ENCODE data around the gene PCDHGA2. TPM values are rescaled to one million over a fixed set of nuclear protein-coding genes. Genes with fewer than 3 reads are reported as not detected.
"Not testable (repeated sequence)": the region's sequence is repeated elsewhere in the genome, so short reads cannot be mapped to it uniquely, and the experiment has no call there.

The PCDHGA2 gene
- total RNA-seq: not detected

- ATAC-seq (no peak), DNase-seq (ENCODE audit: low spot score) (no peak)
- Mint-ChIP-seq H3K27me3 (peaks cover 59 to 87% of the 10 kb centered on the region in 2 donors), H3K4me3 (no peak within 1 kb of the TSS), H3K4me1 (ENCODE audit: low read depth in 2 of 2) (peaks cover 0 to 2% of the 10 kb centered on the region in 2 donors), H3K36me3 (peaks cover 29% of the 10 kb centered on the region), H3K27ac (no peak within 1 kb of the TSS), H3K9me3 (peaks cover 27% of the 10 kb centered on the region)
Measured at GRCh38 chr5:141338538-141339306, at the start of gene PCDHGA2. PCDHGA2 (plus strand) TSS chr5:141338760.

GRCh38 chr5:141298376-141298775, 40.2 kb upstream of the PCDHGA2 start:
- Mint-ChIP-seq H3K27ac (no peak overlapping the region), H3K4me3 (no peak overlapping the region), H3K9me3 (peaks cover 19% of the 10 kb centered on the region), H3K4me1 (ENCODE audit: low read depth in 2 of 2) (peaks cover 0 to 4% of the 10 kb centered on the region in 2 donors), H3K27me3 (no peaks in the 10 kb centered on the region), H3K36me3 (peaks cover 44% of the 10 kb centered on the region)
- no peak for ATAC-seq
- no peak for DNase-seq (ENCODE audit: low spot score)

GRCh38 chr5:141303756-141304155, 34.8 kb upstream of the PCDHGA2 start, which contains the start of gene SLC25A2:
SLC25A2 (minus strand) TSS chr5:141304049; CDS start chr5:141303865, 184 bp downstream.
- ATAC-seq: no peak
- no peaks in the 10 kb centered on the region for H3K27me3 Mint-ChIP-seq
- no peak within 1 kb of the TSS for H3K27ac Mint-ChIP-seq
- H3K4me3 Mint-ChIP-seq: no peak within 1 kb of the TSS
- H3K4me1 Mint-ChIP-seq (ENCODE audit: low read depth in 2 of 2): peaks cover 0 to 4% of the 10 kb centered on the region in 2 donors
- H3K36me3 Mint-ChIP-seq: peaks cover 23% of the 10 kb centered on the region
- DNase-seq (ENCODE audit: low spot score): no peak
- H3K9me3 Mint-ChIP-seq: peaks cover 12% of the 10 kb centered on the region

GRCh38 chr5:141306630-141307029, 31.9 kb upstream of the PCDHGA2 start:
- no peaks in the 10 kb centered on the region for H3K27me3 Mint-ChIP-seq
- peaks cover 0 to 14% of the 10 kb centered on the region in 2 donors for H3K4me1 Mint-ChIP-seq (ENCODE audit: low read depth in 2 of 2)
- no peak for ATAC-seq
- DNase-seq (ENCODE audit: low spot score): no peak
- H3K4me3 Mint-ChIP-seq: no peak overlapping the region
- no peak overlapping the region for H3K27ac Mint-ChIP-seq
- peaks cover 29% of the 10 kb centered on the region for H3K36me3 Mint-ChIP-seq
- peaks cover 17% of the 10 kb centered on the region for H3K9me3 Mint-ChIP-seq

- DNase-seq (ENCODE audit: low spot score): no peak
- Mint-ChIP-seq H3K36me3 (peaks cover 54% of the 10 kb centered on the region), H3K27ac (no peak overlapping the region), H3K27me3 (no peaks in the 10 kb centered on the region), H3K4me1 (ENCODE audit: low read depth in 2 of 2) (peaks cover 7 to 34% of the 10 kb centered on the region in 2 donors), H3K9me3 (peaks cover 38% of the 10 kb centered on the region), H3K4me3 (no peak overlapping the region)
- no peak for ATAC-seq
Measured at GRCh38 chr5:141313711-141314110, 24.8 kb upstream of the PCDHGA2 start.

GRCh38 chr5:141316963-141317362, 21.6 kb upstream of the PCDHGA2 start:
- not testable (repeated sequence) for H3K27me3 Mint-ChIP-seq; ATAC-seq; H3K4me3 Mint-ChIP-seq; H3K27ac Mint-ChIP-seq; DNase-seq (ENCODE audit: low spot score)
- H3K4me1 Mint-ChIP-seq (ENCODE audit: low read depth in 2 of 2): peaks cover 35 to 45% of the 10 kb centered on the region in 2 donors
- H3K9me3 Mint-ChIP-seq: peaks cover 38% of the 10 kb centered on the region
- H3K36me3 Mint-ChIP-seq: peaks cover 64% of the 10 kb centered on the region

GRCh38 chr5:141319202-141319601, 19.4 kb upstream of the PCDHGA2 start:
- peaks cover 35 to 45% of the 10 kb centered on the region in 2 donors for H3K4me1 Mint-ChIP-seq (ENCODE audit: low read depth in 2 of 2)
- no peaks in the 10 kb centered on the region for H3K27me3 Mint-ChIP-seq
- no peak for DNase-seq (ENCODE audit: low spot score)
- H3K36me3 Mint-ChIP-seq: peaks cover 57% of the 10 kb centered on the region
- ATAC-seq: no peak
- H3K27ac Mint-ChIP-seq: peak overlapping the region; percentile 99 to 100
- peaks cover 33% of the 10 kb centered on the region for H3K9me3 Mint-ChIP-seq
- H3K4me3 Mint-ChIP-seq: peak overlapping the region; percentile 97

- H3K4me3 Mint-ChIP-seq: peak overlapping the region; percentile 97
- ATAC-seq: no peak
- H3K36me3 Mint-ChIP-seq: peaks cover 52% of the 10 kb centered on the region
- peaks cover 2 to 4% of the 10 kb centered on the region in 2 donors for H3K27me3 Mint-ChIP-seq
- H3K4me1 Mint-ChIP-seq (ENCODE audit: low read depth in 2 of 2): peaks cover 35 to 43% of the 10 kb centered on the region in 2 donors
- peaks cover 30% of the 10 kb centered on the region for H3K9me3 Mint-ChIP-seq
- no peak for DNase-seq (ENCODE audit: low spot score)
- H3K27ac Mint-ChIP-seq: peak overlapping the region; percentile 99 to 100
Measured at GRCh38 chr5:141319699-141320098, 18.9 kb upstream of the PCDHGA2 start.

- Mint-ChIP-seq H3K27me3 (peaks cover 2 to 7% of the 10 kb centered on the region in 2 donors), H3K9me3 (peaks cover 22% of the 10 kb centered on the region), H3K4me3 (peak within 1 kb of the TSS; percentile 97), H3K36me3 (peaks cover 44% of the 10 kb centered on the region), H3K4me1 (ENCODE audit: low read depth in 2 of 2) (peaks cover 35 to 36% of the 10 kb centered on the region in 2 donors), H3K27ac (peak within 1 kb of the TSS; percentile 99 to 100)
- ATAC-seq: peak; percentile 97 to 98
- peak; percentile 95 for DNase-seq (ENCODE audit: low spot score)
Measured at GRCh38 chr5:141320225-141321169, 18.1 kb upstream of the PCDHGA2 start, which contains the start of gene TAF7. TAF7 (minus strand) TSS chr5:141320784; CDS start chr5:141320044, 740 bp downstream.

GRCh38 chr5:141322261-141322660, 16.3 kb upstream of the PCDHGA2 start:
- H3K4me1 Mint-ChIP-seq (ENCODE audit: low read depth in 2 of 2): peaks cover 37 to 40% of the 10 kb centered on the region in 2 donors
- peak overlapping the region; percentile 99 to 100 for H3K27ac Mint-ChIP-seq
- ATAC-seq (no peak), DNase-seq (ENCODE audit: low spot score) (no peak)
- peaks cover 19% of the 10 kb centered on the region for H3K9me3 Mint-ChIP-seq
- peak overlapping the region; percentile 38 for H3K4me3 Mint-ChIP-seq
- peaks cover 46% of the 10 kb centered on the region for H3K36me3 Mint-ChIP-seq
- peaks cover 8 to 21% of the 10 kb centered on the region in 2 donors for H3K27me3 Mint-ChIP-seq

- Mint-ChIP-seq H3K9me3 (peaks cover 4% of the 10 kb centered on the region), H3K27ac (peak overlapping the region in 1 of 2 donors; percentile 84), H3K27me3 (peaks cover 18 to 41% of the 10 kb centered on the region in 2 donors)
Measured at GRCh38 chr5:141326088-141326854, 12.3 kb upstream of the PCDHGA2 start.

GRCh38 chr5:141328231-141328630, 10.3 kb upstream of the PCDHGA2 start:
- Mint-ChIP-seq H3K4me1 (ENCODE audit: low read depth in 2 of 2) (peaks cover 4% of the 10 kb centered on the region in 2 donors), H3K36me3 (peaks cover 11% of the 10 kb centered on the region), H3K27ac (no peak overlapping the region), H3K4me3 (no peak overlapping the region), H3K9me3 (peaks cover 3% of the 10 kb centered on the region), H3K27me3 (peaks cover 31 to 55% of the 10 kb centered on the region in 2 donors)
- ATAC-seq (peak in 1 of 2 donors; percentile 27), DNase-seq (ENCODE audit: low spot score) (no peak)

More at GRCh38 chr5:141326088-141326854, 12.3 kb upstream of the PCDHGA2 start:
- H3K36me3 Mint-ChIP-seq: peaks cover 14% of the 10 kb centered on the region
- DNase-seq (ENCODE audit: low spot score) (peak; percentile 67), ATAC-seq (peak; percentile 74 to 84)
- H3K4me1 Mint-ChIP-seq (ENCODE audit: low read depth in 2 of 2): peaks cover 7 to 9% of the 10 kb centered on the region in 2 donors
- peak overlapping the region; percentile 83 for H3K4me3 Mint-ChIP-seq
